Esophagus squamous epithelium (tissue), 5 donors: ENCODE results near the gene RPN2. TPM values are rescaled to one million over a fixed set of nuclear protein-coding genes. Genes with fewer than 3 reads are reported as not detected.

ENCODE experiments used
- DNase-seq: peaks from one replicate; lab custom pipeline; 2025; lab: John Stamatoyannopoulos, UW
- H3K27ac ChIP-seq, 4 donors: fragments of 200-600 bp; sonication (generic); one replicate each; pipeline ENCODE4 v1.5.1; 2016 to 2019; ENCODE audit warnings: mild to moderate bottlenecking in 1 of 4
- H3K27me3 ChIP-seq, 4 donors: fragments of 200-600 bp; sonication (generic); 1 replicate in 3 of 4; 2 replicates in 1 of 4; pipeline versions ENCODE4 v1.5.1 to v1.6.0; 2017 to 2021; ENCODE audit warnings: antibody characterized with exemption in 1 of 4
- H3K36me3 ChIP-seq, 3 donors: fragments of 200-600 bp; sonication (generic); one replicate each; pipeline ENCODE4 v1.5.1; 2016 to 2019
- H3K4me1 ChIP-seq, 3 donors: fragments of 200-600 bp; sonication (generic); one replicate each; pipeline ENCODE4 v1.5.1; 2017 to 2019
- H3K4me3 ChIP-seq, 4 donors: fragments of 200-600 bp; sonication (generic); 1 replicate in 3 of 4; 2 replicates in 1 of 4; pipeline ENCODE4 v1.5.1; 2016 to 2019; ENCODE audit warnings: mild to moderate bottlenecking in 2 of 4, moderate library complexity in 1 of 4
- H3K9me3 ChIP-seq, 3 donors: fragments of 200-600 bp; sonication (generic); one replicate each; pipeline ENCODE4 v1.5.1; 2016 to 2019
- CTCF ChIP-seq, 6 experiments: fragments of 450-650 bp in 4 of 6; fragments of 200-600 bp in 2 of 6; sonication (generic) in 2 of 6; IDR thresholded peaks; one replicate each; pipeline ENCODE4 v1.5.1; 2016 to 2019; ENCODE audit warnings: antibody characterized with exemption in 6 of 6, mild to moderate bottlenecking in 4 of 6, moderate library complexity in 4 of 6
- POLR2A ChIP-seq, 4 donors: fragments of 450-650 bp; IDR thresholded peaks; one replicate each; pipeline ENCODE4 v1.6.1; 2017; ENCODE audit warnings: antibody characterized with exemption in 4 of 4, mild to moderate bottlenecking in 4 of 4, moderate library complexity in 3 of 4
- WGBS, 2 donors: methylation state at CpG; one replicate each; pipeline ENCODE4 v1.1.5; 2018; 5-methylcytosine and 5-hydroxymethylcytosine counted together
- intact Hi-C: fragments of 100-400 bp; cut with DNase I; formaldehyde crosslinking; loops from one replicate; pipeline ENCODE4 v1.15.0; 2022
- total RNA-seq, 4 donors: library from RNA; depleted of rRNA; stranded (reverse); fragments of >200 nt; gene quantifications; one replicate each; pipeline ENCODE4 v1.1.0, GENCODE V29; 2016
- donor health status: DM: yes; HTN: yes; CAD: no.

RPN2 gene
- total RNA-seq, 4 donors from 2014 or later, result 104 to 167 (median 137) TPM

DNA sequence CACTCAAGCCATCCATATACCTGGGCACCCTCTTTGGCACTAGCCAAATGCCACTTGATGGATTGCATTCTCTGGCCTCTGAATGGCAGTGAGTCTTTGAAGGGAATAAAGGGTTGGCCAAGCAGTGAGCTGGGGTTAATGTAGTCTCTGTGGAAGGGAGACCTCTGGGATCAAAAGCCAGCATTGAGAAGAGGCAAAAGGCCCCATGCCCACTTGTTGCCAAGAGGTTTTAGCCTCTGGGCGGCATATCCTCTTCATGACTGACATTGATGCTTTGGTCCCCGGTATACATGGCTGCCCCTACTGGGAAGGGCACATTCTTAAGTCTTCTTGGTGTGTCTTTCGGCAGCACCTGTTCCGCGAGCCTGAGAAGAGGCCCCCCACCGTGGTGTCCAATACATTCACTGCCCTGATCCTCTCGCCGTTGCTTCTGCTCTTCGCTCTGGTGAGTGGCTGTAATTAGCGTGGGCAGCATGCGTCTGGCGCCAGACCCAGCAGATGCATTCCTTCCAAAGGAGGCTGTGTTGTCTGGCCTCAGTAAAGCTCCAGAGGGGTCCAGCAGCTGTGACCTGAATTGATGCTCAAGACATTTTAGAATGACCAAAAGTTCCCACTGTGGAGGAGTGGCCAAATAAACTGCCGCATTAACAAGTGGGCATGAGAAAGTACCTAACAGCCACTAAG lies 53.0 kb downstream of the RPN2 start:
- Histone ChIP-seq H3K36me3 (peaks cover 34 to 100% (median 67%) of the 10 kb centered on the region in 3 donors), H3K27me3 (no peaks in the 10 kb centered on the region), H3K9me3 (no peaks in the 10 kb centered on the region), H3K27ac (no peak overlapping the region), H3K4me1 (peaks cover 0 to 54% (median 27%) of the 10 kb centered on the region in 3 donors), H3K4me3 (no peak overlapping the region)
- intact Hi-C loops, result no loop called here
- TF ChIP-seq CTCF (IDR thresholded peaks at IDR 0.05) (no peak), POLR2A (IDR thresholded peaks at IDR 0.05) (no peak)
- DNase-seq, result no peak
- WGBS, 2 donors, result 84 to 93% methylated on average over 9 to 13 of the region's 13 CpGs

GRCh38 chr20:37233548-37234253 lies 54.6 kb downstream of the RPN2 start:
- Histone ChIP-seq H3K9me3 (no peaks in the 10 kb centered on the region), H3K27ac (no peak overlapping the region), H3K27me3 (no peaks in the 10 kb centered on the region), H3K4me3 (no peak overlapping the region), H3K36me3 (peaks cover 40 to 100% (median 68%) of the 10 kb centered on the region in 3 donors), H3K4me1 (peaks cover 0 to 46% (median 13%) of the 10 kb centered on the region in 3 donors)
- DNase-seq, result no peak
- intact Hi-C loops, result no loop called here
- TF ChIP-seq POLR2A (IDR thresholded peaks at IDR 0.05) (no peak), CTCF (IDR thresholded peaks at IDR 0.05) (no peak)
- 49 to 61% methylated on average over 10 of the region's 10 CpGs for WGBS, 2 donors

GRCh38 chr20:37234254-37234581 lies 55.1 kb downstream of the RPN2 start:
- intact Hi-C loops, result no loop called here
- Histone ChIP-seq H3K36me3 (peaks cover 40 to 100% (median 67%) of the 10 kb centered on the region in 3 donors), H3K27ac (no peak overlapping the region), H3K4me1 (peaks cover 0 to 46% (median 12%) of the 10 kb centered on the region in 3 donors), H3K4me3 (no peak overlapping the region), H3K27me3 (no peaks in the 10 kb centered on the region), H3K9me3 (no peaks in the 10 kb centered on the region)
- WGBS, 2 donors, result 50 to 63% methylated on average over 5 of the region's 5 CpGs
- DNase-seq, result no peak
- no peak for TF ChIP-seq CTCF (IDR thresholded peaks at IDR 0.05)

GRCh38 chr20:37235065-37235464 lies 55.9 kb downstream of the RPN2 start:
- peaks cover 39 to 100% (median 59%) of the 10 kb centered on the region in 3 donors for H3K36me3 ChIP-seq
- WGBS, 2 donors, result 61 to 69% methylated on average over 6 of the region's 6 CpGs
- no peaks in the 10 kb centered on the region for H3K27me3 ChIP-seq
- no peak overlapping the region for H3K4me3 ChIP-seq
- intact Hi-C loops, result no loop called here
- no peak overlapping the region for H3K27ac ChIP-seq
- TF ChIP-seq CTCF (IDR thresholded peaks at IDR 0.05), result no peak
- TF ChIP-seq POLR2A (IDR thresholded peaks at IDR 0.05), result no peak
- no peaks in the 10 kb centered on the region for H3K9me3 ChIP-seq
- peaks cover 0 to 46% (median 5%) of the 10 kb centered on the region in 3 donors for H3K4me1 ChIP-seq
- no peak for DNase-seq

GRCh38 chr20:37236462-37236861 lies 57.3 kb downstream of the RPN2 start:
- no peak overlapping the region for H3K27ac ChIP-seq
- H3K4me1 ChIP-seq, result peaks cover 0 to 47% (median 6%) of the 10 kb centered on the region in 3 donors
- H3K9me3 ChIP-seq, result no peaks in the 10 kb centered on the region
- DNase-seq, result no peak
- H3K4me3 ChIP-seq, result no peak overlapping the region
- intact Hi-C loops, result no loop called here
- H3K36me3 ChIP-seq, result peaks cover 34 to 100% (median 47%) of the 10 kb centered on the region in 3 donors
- no peak for TF ChIP-seq CTCF (IDR thresholded peaks at IDR 0.05)
- no peak for TF ChIP-seq POLR2A (IDR thresholded peaks at IDR 0.05)
- WGBS, 2 donors, result 87 to 88% methylated on average over 4 of the region's 4 CpGs
- no peaks in the 10 kb centered on the region for H3K27me3 ChIP-seq
